GM18517 (cell line): ENCODE data around the gene CLIP2.

Experiments used
- ATAC-seq: cut with Tn5 transposase; IDR thresholded peaks from one replicate; pipeline ENCODE4 v1.9.1; 2021; ENCODE audit warnings: mild to moderate bottlenecking, moderate library complexity; ENCODE audit not compliant: unreplicated experiment

The CLIP2 gene

GRCh38 chr7:74269757-74270277 lies 19.4 kb upstream of the CLIP2 start:
- no peak for ATAC-seq

GRCh38 chr7:74271742-74272141 lies 17.5 kb upstream of the CLIP2 start:
- no peak for ATAC-seq

- ATAC-seq, result peak; percentile 62
These were observed 16.7 kb upstream of the CLIP2 start for GRCh38 chr7:74272305-74273038.

- no peak for ATAC-seq
These were observed 13.8 kb upstream of the CLIP2 start for GRCh38 chr7:74275401-74275881.

GRCh38 chr7:74277636-74278035 lies 11.6 kb upstream of the CLIP2 start:
- no peak for ATAC-seq

- ATAC-seq, result no peak
These were observed 8.2 kb upstream of the CLIP2 start for GRCh38 chr7:74280985-74281384.

GRCh38 chr7:74282748-74283459 lies 6.3 kb upstream of the CLIP2 start:
- ATAC-seq, result no peak

- ATAC-seq, result no peak
These were observed 5.3 kb upstream of the CLIP2 start for GRCh38 chr7:74283858-74284447.

- ATAC-seq, result peak; percentile 50
These were observed 4.4 kb upstream of the CLIP2 start for GRCh38 chr7:74284781-74285259.

GRCh38 chr7:74286131-74286530 lies 3.1 kb upstream of the CLIP2 start:
- no peak for ATAC-seq

- no peak for ATAC-seq
These were observed 1.7 kb upstream of the CLIP2 start for GRCh38 chr7:74287303-74288033.

GRCh38 chr7:74288034-74288881 lies 949 bp upstream of the CLIP2 start:
- no peak for ATAC-seq

GRCh38 chr7:74289659-74290552 lies 699 bp downstream of the CLIP2 start:
- ATAC-seq, result no peak

- no peak for ATAC-seq
These were observed 1.3 kb downstream of the CLIP2 start for GRCh38 chr7:74290553-74290950.

GRCh38 chr7:74290981-74291441 lies 1.8 kb downstream of the CLIP2 start:
- no peak for ATAC-seq

- no peak for ATAC-seq
These were observed 2.3 kb downstream of the CLIP2 start for GRCh38 chr7:74291535-74291934.

GRCh38 chr7:74292757-74293576 lies 3.8 kb downstream of the CLIP2 start:
- ATAC-seq, result no peak

- ATAC-seq, result no peak
These were observed 4.3 kb downstream of the CLIP2 start for GRCh38 chr7:74293577-74293908.
